GM23338 (cell line): ENCODE measurements around the gene LRP1B.

ENCODE experiments used
- CREB1 ChIP-seq: fragments of 250-450 bp; sonication (Bioruptor Pico); IDR thresholded peaks from 2 replicates; pipeline ENCODE4 v1.5.0; 2020; ENCODE audit warnings: low read depth, mild to moderate bottlenecking, moderate library complexity
- EZH2 ChIP-seq: fragments of 200-600 bp; sonication (generic); IDR thresholded peaks from one replicate; pipeline ENCODE4 v1.8.0; 2017; ENCODE audit warnings: antibody characterized with exemption, mild to moderate bottlenecking, low read depth; ENCODE audit not compliant: unreplicated experiment
- JUNB ChIP-seq: IDR thresholded peaks from one replicate; pipeline ENCODE4 v1.6.1; 2016; ENCODE audit warnings: antibody characterized with exemption; ENCODE audit not compliant: unreplicated experiment
- NANOG ChIP-seq: IDR thresholded peaks from 2 replicates; pipeline ENCODE4 v1.6.1; 2016; ENCODE audit warnings: antibody characterized with exemption, borderline replicate concordance
- POLR2AphosphoS5 ChIP-seq: IDR thresholded peaks from 2 replicates; pipeline ENCODE4 v1.6.1; 2016; ENCODE audit warnings: antibody characterized with exemption, low read depth
- STAT1 ChIP-seq: IDR thresholded peaks from one replicate; pipeline ENCODE4 v1.6.1; 2016; ENCODE audit warnings: antibody characterized with exemption; ENCODE audit not compliant: unreplicated experiment
- TF ChIP-seq, protein P1 (sequence below), 2 experiments: fragments of 200-600 bp in 1 of 2; sonication (generic) in 1 of 2; conservative IDR thresholded peaks; 2 replicates each; pipeline versions ENCODE4 v1.5.1 to v1.6.1; 2016 to 2017; ENCODE audit warnings: antibody characterized with exemption in 2 of 2, low read depth in 2 of 2, mild to moderate bottlenecking in 2 of 2, moderate library complexity in 1 of 2
- TF ChIP-seq, protein P2 (sequence below): IDR thresholded peaks from one replicate; pipeline ENCODE4 v1.6.1; 2018; ENCODE audit warnings: antibody characterized with exemption; ENCODE audit not compliant: unreplicated experiment
- TF ChIP-seq, protein P3 (sequence below): fragments of 250-450 bp; sonication (Bioruptor Pico); IDR thresholded peaks from 2 replicates; pipeline ENCODE4 v1.5.0; 2020; ENCODE audit warnings: mild to moderate bottlenecking, moderate library complexity

DNA sequence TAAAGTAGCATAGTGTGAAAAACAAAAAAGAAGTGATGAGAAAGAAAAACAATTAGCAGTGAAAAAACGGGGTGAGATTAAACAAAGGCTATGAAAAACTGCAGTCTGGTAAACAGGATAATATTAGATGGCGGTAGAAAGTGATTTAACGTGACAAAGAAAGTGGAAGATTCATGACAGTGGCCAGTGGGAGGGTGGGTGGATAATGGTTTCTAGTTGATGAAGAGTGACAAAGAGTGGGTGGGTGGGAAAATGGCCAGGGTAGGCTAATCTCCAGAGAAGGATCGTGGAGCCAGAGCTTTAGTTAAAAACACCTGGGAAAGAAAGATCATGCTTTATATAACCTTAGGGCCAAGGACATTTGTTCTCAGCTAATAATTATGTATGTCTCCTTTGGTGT is 1667.8 kb downstream of the LRP1B start:
- TF ChIP-seq, protein P1, sequence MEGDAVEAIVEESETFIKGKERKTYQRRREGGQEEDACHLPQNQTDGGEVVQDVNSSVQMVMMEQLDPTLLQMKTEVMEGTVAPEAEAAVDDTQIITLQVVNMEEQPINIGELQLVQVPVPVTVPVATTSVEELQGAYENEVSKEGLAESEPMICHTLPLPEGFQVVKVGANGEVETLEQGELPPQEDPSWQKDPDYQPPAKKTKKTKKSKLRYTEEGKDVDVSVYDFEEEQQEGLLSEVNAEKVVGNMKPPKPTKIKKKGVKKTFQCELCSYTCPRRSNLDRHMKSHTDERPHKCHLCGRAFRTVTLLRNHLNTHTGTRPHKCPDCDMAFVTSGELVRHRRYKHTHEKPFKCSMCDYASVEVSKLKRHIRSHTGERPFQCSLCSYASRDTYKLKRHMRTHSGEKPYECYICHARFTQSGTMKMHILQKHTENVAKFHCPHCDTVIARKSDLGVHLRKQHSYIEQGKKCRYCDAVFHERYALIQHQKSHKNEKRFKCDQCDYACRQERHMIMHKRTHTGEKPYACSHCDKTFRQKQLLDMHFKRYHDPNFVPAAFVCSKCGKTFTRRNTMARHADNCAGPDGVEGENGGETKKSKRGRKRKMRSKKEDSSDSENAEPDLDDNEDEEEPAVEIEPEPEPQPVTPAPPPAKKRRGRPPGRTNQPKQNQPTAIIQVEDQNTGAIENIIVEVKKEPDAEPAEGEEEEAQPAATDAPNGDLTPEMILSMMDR (conservative IDR thresholded peaks at IDR 0.05; ENCODE audit: low read depth in 2 of 2): no peak
- TF ChIP-seq CREB1 (CRISPR knock-in tag): no peak
- TF ChIP-seq, protein P2, sequence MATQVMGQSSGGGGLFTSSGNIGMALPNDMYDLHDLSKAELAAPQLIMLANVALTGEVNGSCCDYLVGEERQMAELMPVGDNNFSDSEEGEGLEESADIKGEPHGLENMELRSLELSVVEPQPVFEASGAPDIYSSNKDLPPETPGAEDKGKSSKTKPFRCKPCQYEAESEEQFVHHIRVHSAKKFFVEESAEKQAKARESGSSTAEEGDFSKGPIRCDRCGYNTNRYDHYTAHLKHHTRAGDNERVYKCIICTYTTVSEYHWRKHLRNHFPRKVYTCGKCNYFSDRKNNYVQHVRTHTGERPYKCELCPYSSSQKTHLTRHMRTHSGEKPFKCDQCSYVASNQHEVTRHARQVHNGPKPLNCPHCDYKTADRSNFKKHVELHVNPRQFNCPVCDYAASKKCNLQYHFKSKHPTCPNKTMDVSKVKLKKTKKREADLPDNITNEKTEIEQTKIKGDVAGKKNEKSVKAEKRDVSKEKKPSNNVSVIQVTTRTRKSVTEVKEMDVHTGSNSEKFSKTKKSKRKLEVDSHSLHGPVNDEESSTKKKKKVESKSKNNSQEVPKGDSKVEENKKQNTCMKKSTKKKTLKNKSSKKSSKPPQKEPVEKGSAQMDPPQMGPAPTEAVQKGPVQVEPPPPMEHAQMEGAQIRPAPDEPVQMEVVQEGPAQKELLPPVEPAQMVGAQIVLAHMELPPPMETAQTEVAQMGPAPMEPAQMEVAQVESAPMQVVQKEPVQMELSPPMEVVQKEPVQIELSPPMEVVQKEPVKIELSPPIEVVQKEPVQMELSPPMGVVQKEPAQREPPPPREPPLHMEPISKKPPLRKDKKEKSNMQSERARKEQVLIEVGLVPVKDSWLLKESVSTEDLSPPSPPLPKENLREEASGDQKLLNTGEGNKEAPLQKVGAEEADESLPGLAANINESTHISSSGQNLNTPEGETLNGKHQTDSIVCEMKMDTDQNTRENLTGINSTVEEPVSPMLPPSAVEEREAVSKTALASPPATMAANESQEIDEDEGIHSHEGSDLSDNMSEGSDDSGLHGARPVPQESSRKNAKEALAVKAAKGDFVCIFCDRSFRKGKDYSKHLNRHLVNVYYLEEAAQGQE: no peak
- TF ChIP-seq EZH2: no peak
- TF ChIP-seq POLR2AphosphoS5: no peak
- TF ChIP-seq NANOG: no peak
- TF ChIP-seq STAT1: no peak
- TF ChIP-seq, protein P3, sequence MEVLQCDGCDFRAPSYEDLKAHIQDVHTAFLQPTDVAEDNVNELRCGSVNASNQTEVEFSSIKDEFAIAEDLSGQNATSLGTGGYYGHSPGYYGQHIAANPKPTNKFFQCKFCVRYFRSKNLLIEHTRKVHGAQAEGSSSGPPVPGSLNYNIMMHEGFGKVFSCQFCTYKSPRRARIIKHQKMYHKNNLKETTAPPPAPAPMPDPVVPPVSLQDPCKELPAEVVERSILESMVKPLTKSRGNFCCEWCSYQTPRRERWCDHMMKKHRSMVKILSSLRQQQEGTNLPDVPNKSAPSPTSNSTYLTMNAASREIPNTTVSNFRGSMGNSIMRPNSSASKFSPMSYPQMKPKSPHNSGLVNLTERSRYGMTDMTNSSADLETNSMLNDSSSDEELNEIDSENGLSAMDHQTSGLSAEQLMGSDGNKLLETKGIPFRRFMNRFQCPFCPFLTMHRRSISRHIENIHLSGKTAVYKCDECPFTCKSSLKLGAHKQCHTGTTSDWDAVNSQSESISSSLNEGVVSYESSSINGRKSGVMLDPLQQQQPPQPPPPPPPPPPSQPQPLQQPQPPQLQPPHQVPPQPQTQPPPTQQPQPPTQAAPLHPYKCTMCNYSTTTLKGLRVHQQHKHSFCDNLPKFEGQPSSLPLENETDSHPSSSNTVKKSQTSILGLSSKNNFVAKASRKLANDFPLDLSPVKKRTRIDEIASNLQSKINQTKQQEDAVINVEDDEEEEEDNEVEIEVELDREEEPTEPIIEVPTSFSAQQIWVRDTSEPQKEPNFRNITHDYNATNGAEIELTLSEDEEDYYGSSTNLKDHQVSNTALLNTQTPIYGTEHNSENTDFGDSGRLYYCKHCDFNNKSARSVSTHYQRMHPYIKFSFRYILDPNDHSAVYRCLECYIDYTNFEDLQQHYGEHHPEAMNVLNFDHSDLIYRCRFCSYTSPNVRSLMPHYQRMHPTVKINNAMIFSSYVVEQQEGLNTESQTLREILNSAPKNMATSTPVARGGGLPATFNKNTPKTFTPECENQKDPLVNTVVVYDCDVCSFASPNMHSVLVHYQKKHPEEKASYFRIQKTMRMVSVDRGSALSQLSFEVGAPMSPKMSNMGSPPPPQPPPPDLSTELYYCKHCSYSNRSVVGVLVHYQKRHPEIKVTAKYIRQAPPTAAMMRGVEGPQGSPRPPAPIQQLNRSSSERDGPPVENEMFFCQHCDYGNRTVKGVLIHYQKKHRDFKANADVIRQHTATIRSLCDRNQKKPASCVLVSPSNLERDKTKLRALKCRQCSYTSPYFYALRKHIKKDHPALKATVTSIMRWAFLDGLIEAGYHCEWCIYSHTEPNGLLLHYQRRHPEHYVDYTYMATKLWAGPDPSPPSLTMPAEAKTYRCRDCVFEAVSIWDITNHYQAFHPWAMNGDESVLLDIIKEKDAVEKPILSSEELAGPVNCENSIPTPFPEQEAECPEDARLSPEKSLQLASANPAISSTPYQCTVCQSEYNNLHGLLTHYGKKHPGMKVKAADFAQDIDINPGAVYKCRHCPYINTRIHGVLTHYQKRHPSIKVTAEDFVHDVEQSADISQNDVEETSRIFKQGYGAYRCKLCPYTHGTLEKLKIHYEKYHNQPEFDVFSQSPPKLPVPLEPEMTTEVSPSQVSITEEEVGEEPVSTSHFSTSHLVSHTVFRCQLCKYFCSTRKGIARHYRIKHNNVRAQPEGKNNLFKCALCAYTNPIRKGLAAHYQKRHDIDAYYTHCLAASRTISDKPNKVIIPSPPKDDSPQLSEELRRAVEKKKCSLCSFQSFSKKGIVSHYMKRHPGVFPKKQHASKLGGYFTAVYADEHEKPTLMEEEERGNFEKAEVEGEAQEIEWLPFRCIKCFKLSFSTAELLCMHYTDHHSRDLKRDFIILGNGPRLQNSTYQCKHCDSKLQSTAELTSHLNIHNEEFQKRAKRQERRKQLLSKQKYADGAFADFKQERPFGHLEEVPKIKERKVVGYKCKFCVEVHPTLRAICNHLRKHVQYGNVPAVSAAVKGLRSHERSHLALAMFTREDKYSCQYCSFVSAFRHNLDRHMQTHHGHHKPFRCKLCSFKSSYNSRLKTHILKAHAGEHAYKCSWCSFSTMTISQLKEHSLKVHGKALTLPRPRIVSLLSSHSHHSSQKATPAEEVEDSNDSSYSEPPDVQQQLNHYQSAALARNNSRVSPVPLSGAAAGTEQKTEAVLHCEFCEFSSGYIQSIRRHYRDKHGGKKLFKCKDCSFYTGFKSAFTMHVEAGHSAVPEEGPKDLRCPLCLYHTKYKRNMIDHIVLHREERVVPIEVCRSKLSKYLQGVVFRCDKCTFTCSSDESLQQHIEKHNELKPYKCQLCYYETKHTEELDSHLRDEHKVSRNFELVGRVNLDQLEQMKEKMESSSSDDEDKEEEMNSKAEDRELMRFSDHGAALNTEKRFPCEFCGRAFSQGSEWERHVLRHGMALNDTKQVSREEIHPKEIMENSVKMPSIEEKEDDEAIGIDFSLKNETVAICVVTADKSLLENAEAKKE: no peak
- no peak for TF ChIP-seq JUNB
